Thyroid gland (tissue), 4 donors: ENCODE results near the gene FITM1.

ENCODE experiments used
- CTCF ChIP-seq, 6 experiments: fragments of 200-600 bp in 3 of 6; fragments of 450-650 bp in 3 of 6; sonication (generic) in 3 of 6; IDR thresholded peaks; one replicate each; pipeline ENCODE4 v1.5.1; 2016 to 2019; ENCODE audit warnings: antibody characterized with exemption in 6 of 6, mild to moderate bottlenecking in 2 of 6, inconsistent platforms in 1 of 6, moderate library complexity in 1 of 6
- POLR2A ChIP-seq, 2 donors: fragments of 450-650 bp; IDR thresholded peaks; one replicate each; pipeline ENCODE4 v1.6.1; 2017; ENCODE audit warnings: antibody characterized with exemption in 2 of 2, mild to moderate bottlenecking in 2 of 2, moderate library complexity in 1 of 2

GRCh38 chr14:24085215-24085614 is 45.2 kb upstream of the FITM1 start:
- no peak for TF ChIP-seq CTCF (IDR thresholded peaks at IDR 0.05)
- no peak for TF ChIP-seq POLR2A (IDR thresholded peaks at IDR 0.05)
